Measurements from ENCODE around the gene EHMT2. TPM values are rescaled to one million over a fixed set of nuclear protein-coding genes. Genes with fewer than 3 reads are reported as not detected.
A peak's percentile ranks its signal among the peaks of the same experiment; 100 is the strongest.
"Not testable (repeated sequence)": the region's sequence is repeated elsewhere in the genome, so short reads cannot be mapped to it uniquely, and the experiment has no call there.

Gene EHMT2
- polyA plus RNA-seq, 2 of the 4 experiments (the other 2 are of a cell fraction), result 15.4 to 32.3 TPM

DNA sequence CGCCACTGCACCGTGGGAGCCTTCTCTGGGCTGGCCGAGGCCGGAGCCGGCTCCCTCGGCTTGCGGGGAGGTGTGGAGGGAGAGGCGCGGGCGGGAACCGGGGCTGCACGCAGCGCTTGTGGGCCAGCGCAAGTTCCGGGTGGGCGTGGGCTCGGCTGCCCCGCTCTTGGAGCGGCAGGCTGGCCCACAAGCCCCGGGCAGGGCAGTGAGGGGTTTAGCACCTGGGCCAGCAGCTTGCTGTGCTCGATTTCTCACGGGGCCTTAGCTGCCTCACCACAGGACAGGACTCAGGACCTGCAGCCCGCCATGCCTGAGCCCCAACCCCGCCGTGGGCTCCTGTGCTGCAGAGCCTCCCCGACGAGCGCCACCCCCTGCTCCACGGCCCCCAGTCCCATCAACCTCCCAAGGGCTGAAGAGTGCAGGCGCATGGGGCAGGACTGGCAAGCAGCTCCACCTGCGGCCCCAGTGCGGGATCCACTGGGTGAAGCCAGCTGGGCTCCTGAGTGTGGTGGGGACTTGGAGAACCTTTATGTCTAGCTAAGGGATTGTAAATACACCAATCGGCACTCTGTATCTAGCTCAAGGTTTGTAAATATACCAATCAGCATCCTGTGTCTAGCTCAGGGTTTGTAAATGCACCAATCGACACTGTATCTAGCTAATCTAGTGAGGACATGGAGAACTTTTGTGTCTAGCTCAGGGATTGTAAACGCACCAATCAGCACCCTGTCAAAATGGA, 45.3 kb downstream of the EHMT2 start:
- H3K9me3 ChIP-seq; H3K4me2 ChIP-seq; H3K4me3 ChIP-seq; DNase-seq (ENCODE audit: low read depth in 1 of 2, low spot score in 1 of 2); CTCF ChIA-PET; FAIRE-seq; POLR2A ChIA-PET: not testable (repeated sequence)
- H3K27ac ChIP-seq, result peak overlapping the region in 1 of 2 experiments; percentile 55; a peak in 2 of 6 replicates
- H3K4me1 ChIP-seq, result peaks cover 11% of the 10 kb centered on the region; the same call in 1 of the 3 replicates
- peak in 1 of 2 experiments; percentile 21; a peak in 1 of 6 replicates for ATAC-seq
- WGBS (ENCODE audit: missing lambda C conversion rate), result 90% methylated on average over 10 of the region's 35 CpGs

DNA sequence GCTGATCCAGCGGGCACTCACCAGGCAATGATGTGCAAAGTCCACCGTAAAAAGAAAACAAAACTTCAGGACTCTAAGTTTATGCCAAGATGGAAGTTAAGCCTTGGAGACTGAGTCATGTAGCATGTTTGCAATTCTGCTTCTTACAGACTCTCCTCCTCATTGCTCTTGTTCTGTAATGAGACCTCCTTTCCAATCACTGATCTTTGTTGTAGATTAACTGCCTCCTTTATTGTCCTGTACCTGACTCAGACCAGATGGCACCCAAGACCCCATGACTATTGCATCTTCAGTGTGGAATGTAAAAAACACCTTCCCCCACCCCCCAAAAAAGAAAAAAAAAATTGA, 46.0 kb downstream of the EHMT2 start:
- FAIRE-seq (no peak), ATAC-seq (peak; percentile 54 to 66; a peak in 4 of 6 replicates), DNase-seq (ENCODE audit: low read depth in 1 of 2, low spot score in 1 of 2) (no peak)
- CTCF ChIA-PET, result interaction anchor here (0.6 kb wide), 1 partner anchor 275 kb away, joined by 4 read pairs; no protein-coding TSS in a partner anchor
- Histone ChIP-seq H3K4me2 (peak overlapping the region; percentile 51; the same call in 2 of the 3 replicates), H3K4me1 (peaks cover 11% of the 10 kb centered on the region; the same call in 1 of the 3 replicates), H3K4me3 (no peak overlapping the region), H3K9me3 (no peaks in the 10 kb centered on the region), H3K27ac (0 out of 6 replicates have a peak overlapping the region, but pooled peaks of 1 of the 2 experiments have one; percentile 55)
- no peak for TF ChIP-seq MAZ (IDR thresholded peaks at IDR 0.05; ENCODE audit: borderline replicate concordance, low read depth, low read length)
- WGBS (ENCODE audit: missing lambda C conversion rate), result 5% methylated on average over 2 of the region's 2 CpGs
- POLR2A ChIA-PET, result no interaction called here

DNA sequence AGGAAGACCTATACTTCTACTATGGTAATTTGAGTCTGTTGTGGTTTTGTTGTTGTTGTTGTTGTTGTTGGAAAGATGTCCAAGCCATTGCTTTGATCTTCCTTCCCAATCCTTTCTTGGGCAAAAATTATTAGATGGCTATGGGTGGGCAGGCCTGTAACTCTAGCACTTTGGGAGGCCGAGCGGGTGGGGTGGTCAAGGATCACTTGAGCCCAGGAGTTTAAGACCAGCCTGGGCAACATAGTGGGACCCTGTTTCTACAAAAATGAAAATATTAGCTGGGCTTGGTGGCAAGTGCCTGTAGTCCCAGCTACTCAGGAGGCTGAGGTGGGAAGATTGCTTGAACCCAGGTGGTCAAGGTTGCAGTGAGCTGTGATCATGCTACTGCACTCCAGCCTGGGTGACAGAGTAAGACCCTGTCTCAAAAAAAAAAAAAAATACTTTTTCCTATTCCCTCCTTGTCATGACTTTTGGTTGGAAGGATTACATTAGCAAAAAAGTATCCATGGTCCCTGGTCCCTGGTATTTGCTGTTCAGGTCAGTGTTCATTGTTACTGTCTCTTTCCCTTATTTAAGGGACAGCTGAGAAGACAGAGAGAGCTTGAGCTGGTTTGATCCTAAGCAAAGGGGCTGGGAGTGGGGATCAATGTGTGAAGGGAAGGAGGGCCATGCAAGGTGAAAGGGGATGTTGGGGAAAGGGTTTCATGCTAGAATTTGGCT, 46.6 kb downstream of the EHMT2 start:
- Histone ChIP-seq H3K4me1 (peaks cover 11% of the 10 kb centered on the region; the same call in 1 of the 3 replicates), H3K9me3 (no peaks in the 10 kb centered on the region), H3K4me2 (peak overlapping the region; percentile 51; the same call in 2 of the 3 replicates), H3K4me3 (no peak overlapping the region), H3K27ac (no peak overlapping the region)
- DNase-seq (ENCODE audit: low read depth in 1 of 2, low spot score in 1 of 2) (no peak), FAIRE-seq (no peak), ATAC-seq (peak in 1 of 2 experiments; percentile 56; a peak in 1 of 6 replicates)
- TF ChIP-seq EHF (CRISPR knock-in tag; IDR thresholded peaks at IDR 0.05) (no peak), RAD21 (conservative IDR thresholded peaks at IDR 0.05 in 1 of 2, IDR thresholded peaks at IDR 0.05 in 1 of 2) (no peak), KDM5A (IDR thresholded peaks at IDR 0.05) (no peak), ZC3H11A (IDR thresholded peaks at IDR 0.05) (no peak), CHD2 (IDR thresholded peaks at IDR 0.05; ENCODE audit: low read length, partially characterized antibody) (no peak), ESRRA (IDR thresholded peaks at IDR 0.05; ENCODE audit: borderline replicate concordance, low read length) (no peak), EP300 (IDR thresholded peaks at IDR 0.05) (no peak), POLR2A (IDR thresholded peaks at IDR 0.05; ENCODE audit: low read length) (no peak), KDM1A (IDR thresholded peaks at IDR 0.05; ENCODE audit: low read depth) (no peak), ZNF302 (CRISPR knock-in tag; IDR thresholded peaks at IDR 0.05) (no peak), CHD4 (IDR thresholded peaks at IDR 0.05; ENCODE audit: borderline replicate concordance) (no peak), TFCP2L1 (CRISPR knock-in tag; IDR thresholded peaks at IDR 0.05) (no peak), JUN (IDR thresholded peaks at IDR 0.05) (no peak), FOSL2 (IDR thresholded peaks at IDR 0.05) (no peak), FOSL2 (CRISPR knock-in tag; IDR thresholded peaks at IDR 0.05) (no peak), SREBF2 (IDR thresholded peaks at IDR 0.05) (no peak)
- TF ChIP-seq, protein P1, sequence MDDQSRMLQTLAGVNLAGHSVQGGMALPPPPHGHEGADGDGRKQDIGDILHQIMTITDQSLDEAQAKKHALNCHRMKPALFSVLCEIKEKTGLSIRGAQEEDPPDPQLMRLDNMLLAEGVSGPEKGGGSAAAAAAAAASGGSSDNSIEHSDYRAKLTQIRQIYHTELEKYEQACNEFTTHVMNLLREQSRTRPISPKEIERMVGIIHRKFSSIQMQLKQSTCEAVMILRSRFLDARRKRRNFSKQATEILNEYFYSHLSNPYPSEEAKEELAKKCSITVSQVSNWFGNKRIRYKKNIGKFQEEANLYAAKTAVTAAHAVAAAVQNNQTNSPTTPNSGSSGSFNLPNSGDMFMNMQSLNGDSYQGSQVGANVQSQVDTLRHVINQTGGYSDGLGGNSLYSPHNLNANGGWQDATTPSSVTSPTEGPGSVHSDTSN (IDR thresholded peaks at IDR 0.05), result no peak
- TF ChIP-seq, protein P2, sequence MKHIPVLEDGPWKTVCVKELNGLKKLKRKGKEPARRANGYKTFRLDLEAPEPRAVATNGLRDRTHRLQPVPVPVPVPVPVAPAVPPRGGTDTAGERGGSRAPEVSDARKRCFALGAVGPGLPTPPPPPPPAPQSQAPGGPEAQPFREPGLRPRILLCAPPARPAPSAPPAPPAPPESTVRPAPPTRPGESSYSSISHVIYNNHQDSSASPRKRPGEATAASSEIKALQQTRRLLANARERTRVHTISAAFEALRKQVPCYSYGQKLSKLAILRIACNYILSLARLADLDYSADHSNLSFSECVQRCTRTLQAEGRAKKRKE (CRISPR knock-in tag; IDR thresholded peaks at IDR 0.05; ENCODE audit: low read depth), result no peak
- ChIA-PET POLR2A (no interaction called here), CTCF (interaction anchor here (0.6 kb wide), 1 partner anchor 276 kb away, joined by 4 read pairs; no protein-coding TSS in a partner anchor)
- 92% methylated on average over 2 of the region's 2 CpGs for WGBS (ENCODE audit: missing lambda C conversion rate)

All from A549 (cell line).